ENCODE measurements around the gene ZFP1.

- no peak; the same call in 1 of the 2 replicates for TF ChIP-seq CTCF (conservative IDR thresholded peaks at IDR 0.05; ENCODE audit: low read length)
- no peak for TF ChIP-seq EZH2phosphoT487 (IDR thresholded peaks at IDR 0.05; ENCODE audit: borderline replicate concordance, low read depth, low read length)
These were observed 36.8 kb upstream of the ZFP1 start for GRCh38 chr16:75111514-75111940.
